ENCODE results near the gene FBXW8.

The FBXW8 gene

DNA sequence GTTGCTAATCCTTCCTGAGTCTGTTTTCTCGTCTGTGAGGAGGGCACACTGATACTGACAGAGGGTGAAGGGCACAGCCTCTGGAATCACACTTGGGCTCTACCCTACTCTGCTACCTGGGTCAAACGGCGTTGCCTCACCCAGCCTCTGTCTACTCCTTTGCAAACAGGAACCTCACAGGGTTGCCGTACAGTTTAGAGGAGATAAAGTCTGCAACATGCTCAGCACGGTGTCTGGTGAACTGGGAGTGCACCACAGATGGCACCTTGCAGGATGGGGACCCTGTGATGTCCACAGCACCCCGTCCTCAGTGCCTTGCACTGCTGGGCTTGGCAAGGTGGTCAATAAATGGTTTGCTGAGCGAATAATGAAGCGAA, 150.2 kb downstream of the FBXW8 start:
- DNase-seq, result no peak

DNA sequence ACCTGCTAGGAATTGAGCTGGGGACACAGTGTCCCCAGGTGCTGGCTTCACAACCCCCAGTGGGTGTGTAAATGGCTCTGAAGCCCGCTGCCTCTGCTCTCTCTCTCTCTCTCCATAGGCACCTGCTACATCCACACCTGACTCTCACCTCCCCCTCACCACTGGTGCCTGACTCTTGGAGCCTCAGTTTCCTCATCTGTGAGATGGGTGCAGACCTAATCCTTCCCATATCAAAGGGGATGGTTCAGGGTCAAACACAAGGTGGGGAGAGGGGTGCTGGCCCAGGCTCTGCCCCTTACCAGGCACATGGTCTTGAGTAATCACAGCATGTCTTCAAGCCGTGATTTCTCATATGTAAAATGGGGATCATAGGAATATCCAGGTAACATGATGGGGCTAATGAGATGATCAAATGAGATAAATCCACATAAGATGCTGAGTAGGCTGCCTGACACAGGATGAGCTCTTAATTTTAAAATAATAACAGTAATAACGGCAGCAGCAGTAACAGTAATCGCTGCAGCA, 150.9 kb downstream of the FBXW8 start:
- no peak for DNase-seq

DNA sequence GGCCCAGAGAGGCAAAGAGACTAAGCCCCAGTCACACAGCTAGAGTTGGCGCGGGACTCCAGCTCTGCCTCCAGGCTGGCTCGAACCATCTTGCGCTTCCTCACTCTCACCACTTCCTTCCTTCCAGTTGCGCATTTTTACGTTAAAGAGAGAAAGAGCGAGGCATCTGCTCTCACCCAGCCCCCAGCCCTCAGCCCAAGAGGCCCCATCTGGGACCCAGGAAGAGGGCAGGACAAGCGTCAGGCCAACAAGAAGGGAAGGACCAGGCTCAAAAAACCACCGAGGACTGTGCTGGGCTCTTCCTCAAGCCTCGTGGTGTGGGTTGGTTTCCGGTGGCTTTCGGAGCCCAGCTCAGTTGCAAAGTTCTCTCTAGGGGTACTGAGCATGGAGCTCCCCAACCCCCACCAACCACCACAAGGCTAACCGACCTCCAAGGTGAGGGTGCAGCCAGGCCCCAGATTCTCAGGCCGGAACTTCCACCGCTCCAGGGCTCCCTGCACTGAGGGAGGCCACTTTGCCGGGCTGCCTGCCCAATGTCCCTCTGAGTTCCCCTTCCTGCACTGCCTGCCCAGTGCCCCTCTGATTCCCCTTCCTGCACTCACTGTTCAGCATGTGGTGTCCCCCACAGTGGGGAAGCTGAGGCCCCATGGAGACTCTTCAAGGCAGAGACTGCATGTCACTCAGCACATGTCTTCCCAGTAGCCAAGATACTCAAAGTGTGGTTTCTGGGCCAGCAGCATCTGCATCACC, 152.6 kb downstream of the FBXW8 start:
- DNase-seq, result no peak

DNA sequence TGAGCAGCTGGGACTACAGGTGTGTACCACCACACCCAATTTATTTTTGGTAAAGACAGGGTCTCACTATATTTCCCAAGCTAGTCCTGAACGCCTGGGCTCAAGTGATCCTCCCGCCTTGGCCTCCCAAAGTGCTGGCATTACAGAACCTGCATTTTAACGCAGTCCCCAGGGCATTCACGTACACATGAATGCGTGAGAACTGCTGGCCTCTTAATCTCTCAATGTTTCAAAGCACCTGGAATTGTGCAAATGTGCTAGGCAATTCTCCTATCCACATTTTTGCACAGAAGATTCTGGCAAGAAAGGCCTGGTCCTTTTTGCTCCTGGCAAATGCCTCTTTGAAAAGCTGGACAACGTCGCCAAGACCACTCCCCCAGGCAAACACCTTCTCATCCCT, 153.3 kb downstream of the FBXW8 start:
- no peak for DNase-seq

DNA sequence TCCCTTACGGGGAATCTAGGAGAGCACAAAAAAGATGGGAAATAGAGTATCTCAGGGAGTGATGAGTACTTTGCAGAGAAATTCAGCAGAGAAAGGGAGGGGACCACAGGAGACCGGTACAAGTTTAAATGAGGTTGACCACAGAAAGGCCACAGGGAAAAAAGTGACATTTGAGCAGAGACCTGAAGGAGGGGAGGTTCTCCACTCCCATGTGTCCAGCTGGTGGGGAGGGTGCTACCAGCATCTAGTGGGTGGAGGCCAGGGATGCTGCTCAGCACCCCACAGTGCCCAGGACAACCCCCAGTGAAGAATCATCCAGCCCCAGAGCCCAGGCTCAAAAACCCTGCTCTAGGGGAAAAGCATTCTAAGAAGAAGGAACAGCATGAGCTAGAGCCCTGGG, 153.8 kb downstream of the FBXW8 start:
- DNase-seq, result no peak

DNA sequence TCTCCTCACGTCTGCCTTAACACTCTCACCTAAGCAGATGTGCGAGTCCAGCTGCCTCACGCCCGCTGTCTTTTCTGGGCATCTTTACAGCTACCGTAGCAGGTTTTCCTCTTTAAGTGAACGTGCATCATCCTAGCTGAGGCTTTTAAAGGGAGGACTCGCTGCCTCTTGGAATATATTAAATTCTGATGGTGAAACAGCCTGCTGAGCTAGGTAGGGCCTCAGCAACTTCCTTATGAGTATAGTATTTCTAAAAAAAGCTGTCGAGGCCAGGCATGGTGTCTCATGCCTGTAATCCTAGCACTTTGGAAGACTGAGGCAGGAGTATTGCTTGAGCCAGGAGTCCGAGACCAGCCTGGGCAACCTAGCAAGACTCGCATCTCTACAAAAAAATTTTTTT, 156.3 kb downstream of the FBXW8 start:
- no peak for DNase-seq

DNA sequence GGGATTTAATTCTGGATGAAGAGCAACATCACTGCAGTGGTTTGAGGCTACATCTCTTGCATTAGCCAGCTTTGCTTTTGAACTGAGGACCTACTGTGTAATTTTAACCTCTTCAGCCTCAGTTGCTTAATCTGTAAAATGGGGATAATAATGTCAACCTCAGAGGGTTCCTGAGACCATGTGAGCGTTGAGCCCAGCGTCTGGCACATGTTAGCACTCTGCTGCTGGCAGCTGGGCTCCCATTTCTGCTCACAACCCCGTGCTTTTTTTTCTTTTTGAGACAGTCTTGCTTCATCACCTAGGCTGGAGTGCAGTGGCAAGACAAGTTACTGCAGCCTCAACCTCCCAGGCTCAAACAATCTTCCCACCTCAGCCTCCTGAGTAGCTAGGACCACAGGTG, 156.9 kb downstream of the FBXW8 start:
- DNase-seq, result no peak

DNA sequence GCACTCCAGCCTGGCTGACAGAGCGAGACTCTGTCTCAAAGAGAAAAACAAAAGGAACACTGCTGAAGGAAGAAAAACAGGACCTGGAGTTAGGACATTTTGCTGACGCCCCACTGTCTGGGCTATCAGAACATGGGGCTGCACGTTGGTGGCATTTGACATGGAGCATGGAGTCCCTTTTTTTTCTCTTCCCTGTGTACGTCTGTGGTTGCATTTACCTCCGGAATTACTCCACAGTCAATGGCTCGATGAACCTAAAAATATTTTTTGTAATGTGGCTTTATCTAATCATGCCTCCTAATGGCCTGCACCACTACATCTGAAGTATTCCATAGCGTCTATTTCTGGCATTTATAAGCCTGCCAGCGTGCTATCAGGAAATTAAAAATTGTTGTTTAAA, 157.7 kb downstream of the FBXW8 start:
- DNase-seq, result no peak

DNA sequence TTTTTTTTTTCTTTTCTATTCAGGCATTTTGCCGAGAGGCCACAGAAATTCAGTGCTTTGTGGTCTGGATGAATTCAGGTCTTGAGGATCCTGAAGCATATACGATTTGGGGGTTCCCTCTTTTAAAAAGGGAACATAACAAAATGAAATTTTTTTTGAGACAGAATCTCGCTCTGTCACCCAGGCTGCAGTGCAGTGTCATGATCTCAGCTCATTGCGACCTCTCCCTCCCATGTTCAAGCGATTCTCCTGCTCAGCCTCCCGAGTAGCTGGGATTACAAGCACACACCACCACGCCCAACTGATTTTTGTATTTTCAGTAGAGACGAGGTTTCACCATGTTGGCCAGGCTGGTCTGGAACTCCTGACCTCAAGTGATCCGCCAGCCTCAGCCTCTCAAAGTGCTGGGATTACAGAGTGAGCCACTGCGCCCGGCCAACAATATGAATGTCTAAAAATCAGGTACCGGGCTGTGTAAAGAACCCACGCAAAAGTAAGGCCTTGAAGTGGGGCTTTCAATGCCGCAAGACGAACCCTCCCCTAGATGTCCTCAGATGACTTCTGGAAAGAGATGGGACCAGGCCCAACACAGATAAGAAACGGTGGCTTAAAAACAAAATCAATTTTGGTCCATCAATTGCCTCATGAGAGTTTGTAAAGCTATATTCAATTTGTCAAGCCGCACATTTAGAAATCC, 158.5 kb downstream of the FBXW8 start:
- DNase-seq, result no peak

DNA sequence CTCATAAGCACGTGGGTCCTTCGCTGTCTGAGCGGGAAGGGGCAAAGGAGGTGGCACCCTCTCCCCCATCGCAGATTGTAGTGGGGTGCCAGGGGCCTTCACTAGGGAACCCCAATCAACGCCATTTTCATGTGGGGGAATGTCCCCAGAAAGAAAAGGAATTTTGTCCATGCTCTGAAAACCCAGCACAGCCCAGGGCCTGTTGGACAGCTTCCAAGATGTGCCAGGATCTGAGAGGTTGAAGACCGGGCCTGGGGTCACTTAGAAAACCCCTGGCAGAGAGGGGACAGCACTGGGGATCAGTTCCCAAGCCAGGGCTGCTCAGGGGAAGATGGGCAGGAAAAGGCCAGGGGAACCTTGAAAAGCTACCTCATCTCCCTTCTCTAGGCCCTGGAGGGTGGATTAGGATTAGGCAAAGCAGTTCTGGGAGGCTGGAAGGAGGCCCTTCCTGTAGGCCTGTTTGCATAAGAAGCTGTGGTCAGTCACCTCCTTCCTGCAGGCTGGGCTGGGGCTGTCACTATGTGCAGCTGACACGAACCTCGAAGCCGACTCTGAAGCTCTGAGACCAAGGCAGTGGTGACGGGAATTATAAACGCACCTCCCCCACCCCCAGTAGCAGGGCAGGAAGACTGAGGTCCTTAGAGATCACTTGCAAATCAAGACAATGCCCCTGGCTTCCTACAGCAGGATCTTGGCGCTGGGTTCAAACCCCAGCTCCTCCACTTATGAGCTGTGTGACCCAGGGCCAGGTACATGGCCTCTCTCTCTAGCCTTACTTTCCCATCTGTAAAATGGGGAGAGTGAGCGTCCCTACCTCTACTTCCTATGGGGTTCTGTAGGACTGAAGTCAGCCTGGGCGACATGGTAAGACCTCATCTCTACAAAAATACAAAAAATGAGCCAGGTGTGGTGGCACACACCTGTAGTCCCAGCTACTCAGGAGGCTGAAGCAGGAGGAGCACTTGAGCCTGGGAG, 159.5 kb downstream of the FBXW8 start:
- DNase-seq, result no peak

DNA sequence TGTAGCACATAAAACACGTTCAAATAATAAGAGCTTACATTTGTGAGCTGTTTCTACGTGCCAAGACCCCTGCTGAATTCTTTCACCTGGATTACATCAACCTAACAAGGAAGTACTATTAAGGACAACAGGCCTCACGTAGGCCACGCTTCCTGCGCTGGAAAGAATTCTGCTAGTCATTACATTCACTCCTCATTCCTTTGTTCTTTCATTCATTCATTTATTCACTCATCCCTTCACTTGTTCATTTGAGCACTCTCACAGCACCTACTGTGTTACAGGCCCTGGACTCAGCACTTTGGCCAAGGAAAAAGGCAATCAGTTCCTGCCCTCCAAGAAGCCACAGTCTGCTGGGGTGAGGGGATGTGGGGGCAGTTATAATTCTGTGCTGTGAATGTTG, 160.3 kb downstream of the FBXW8 start:
- no peak for DNase-seq

DNA sequence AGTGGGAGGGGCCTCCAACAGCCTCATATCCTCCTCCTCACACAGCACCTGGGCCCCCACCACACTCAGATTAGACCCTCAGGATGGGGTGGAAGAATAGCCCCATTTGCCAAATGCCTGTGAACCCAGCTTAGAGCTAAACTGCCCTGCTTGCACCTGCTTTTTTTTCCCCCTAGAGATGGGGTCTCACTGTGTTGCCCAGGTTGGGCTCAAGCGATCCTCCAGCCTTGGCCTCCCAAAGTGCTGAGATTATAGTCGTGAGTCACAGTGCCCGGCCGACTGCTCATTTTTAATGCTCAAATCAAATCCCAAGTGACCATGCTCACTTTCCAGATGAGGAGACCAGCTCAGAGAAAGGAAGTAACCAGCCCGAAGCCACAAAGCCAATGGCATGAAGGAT, 161.4 kb downstream of the FBXW8 start:
- no peak for DNase-seq

DNA sequence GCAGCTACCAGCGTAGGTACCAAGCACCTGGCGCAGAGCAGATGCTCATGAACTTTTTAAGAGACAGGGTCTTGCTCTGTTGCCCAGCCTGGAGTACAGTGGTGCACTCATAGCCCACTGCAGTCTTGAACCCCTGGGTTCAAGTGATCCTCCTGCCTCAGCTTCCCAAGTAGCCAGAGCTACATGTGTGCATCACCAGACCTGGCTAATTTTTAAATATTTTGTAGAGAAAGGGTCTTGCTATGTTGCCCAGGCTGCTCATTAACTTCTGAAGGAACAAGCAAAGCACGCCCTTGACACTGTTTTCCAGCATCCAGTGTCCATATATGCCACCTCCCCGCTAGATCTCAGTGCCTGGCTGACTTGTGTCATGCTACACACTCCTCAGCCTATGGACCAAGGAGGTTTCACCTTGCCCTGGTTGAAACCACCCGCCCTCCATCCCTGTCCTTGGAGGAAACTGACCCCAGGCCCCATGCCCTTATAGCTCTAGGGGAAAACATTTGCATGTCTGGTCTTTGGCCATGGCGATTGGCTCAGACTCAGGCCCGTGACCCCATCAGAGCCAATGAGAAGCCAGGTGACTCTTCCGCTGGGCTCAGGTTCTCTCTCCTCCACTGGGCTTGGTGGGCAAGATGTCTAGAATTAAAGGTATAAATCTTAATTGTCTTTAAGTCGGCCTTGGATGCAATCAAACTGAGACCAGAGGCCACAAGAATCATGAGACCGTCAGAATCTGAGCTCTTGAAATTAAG, 162.2 kb downstream of the FBXW8 start:
- no peak for DNase-seq

DNA sequence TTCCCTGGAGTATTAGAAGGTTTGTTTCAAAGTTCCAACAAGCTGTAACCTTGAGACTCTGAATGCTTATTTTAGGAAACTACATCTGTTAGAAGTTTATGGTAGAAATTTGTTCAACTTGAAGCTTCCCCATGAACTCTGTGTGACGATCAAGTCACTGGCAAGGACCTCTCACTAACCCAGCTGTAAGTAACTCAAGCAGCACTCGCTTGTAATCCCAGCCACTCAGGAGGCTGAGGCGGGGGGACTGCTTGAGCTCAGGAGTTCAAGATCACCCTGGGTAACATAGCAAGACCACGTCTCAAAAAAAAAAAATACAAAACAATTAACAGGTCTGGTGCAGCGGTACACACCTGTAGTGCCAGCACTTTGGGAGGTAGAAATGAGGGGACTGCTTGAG, 162.9 kb downstream of the FBXW8 start:
- no peak for DNase-seq

DNA sequence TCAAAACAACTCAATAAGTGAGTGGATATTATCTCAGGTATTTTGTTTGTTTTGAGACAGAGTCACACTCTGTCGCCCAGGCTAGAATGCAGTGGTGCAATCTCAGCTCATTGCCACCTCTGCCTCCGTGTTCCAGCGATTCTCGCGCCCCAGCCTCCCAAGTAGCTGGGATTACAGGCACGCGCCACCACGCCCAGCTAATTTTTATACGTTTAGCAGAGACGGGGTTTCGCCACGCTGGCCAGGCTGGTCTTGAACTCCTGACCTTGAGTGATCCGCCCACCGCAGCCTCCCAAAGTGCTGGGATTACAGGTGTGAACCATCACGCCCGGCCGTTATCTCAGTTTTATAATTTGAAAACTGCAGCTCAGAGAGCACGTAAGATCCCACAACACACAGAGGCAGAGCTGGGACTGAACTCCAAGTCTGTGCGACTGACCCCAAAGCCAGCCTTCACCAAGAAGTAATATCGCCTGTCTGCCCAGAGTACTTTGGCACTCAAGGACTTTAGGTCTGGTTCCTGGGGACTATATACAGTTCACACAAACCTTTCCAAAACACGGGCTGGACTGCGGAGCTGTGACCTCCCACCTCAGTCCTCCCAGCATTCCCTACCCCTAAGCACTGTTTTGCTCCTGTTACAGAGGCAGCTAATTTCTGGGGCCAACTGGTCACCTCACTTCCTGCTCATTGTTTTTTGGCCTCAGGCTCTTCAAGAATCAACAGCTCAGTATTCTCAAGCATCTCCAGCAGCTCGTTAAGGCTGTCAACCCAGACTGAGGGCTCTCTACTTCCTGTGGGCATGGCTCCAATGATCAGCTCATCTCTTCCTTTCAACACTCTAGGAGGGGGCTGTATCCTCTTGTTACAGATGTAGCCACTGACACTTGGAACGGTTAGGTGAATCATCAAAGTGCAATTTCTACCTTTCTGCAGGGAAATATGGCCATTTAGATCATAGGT, 165.9 kb downstream of the FBXW8 start:
- DNase-seq, result peak; percentile 29

DNA sequence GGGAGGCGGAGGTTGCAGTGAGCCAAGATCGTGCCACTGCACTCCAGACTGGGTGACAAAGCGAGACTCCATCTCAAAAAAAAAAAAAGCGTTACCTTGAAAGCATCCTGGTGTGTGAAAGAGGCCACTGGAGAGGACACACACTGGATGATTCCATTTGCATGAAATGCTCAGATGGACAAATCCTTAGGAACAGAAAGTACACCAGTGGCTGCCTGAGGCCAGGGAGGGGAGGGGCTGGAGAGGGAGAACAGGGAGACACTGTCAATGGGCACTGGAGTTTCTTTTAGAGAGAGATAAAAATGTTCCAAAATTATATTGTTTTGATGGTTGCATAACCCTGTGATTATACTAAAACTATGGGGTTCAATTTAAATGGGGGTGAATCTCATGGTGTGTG, 168.7 kb downstream of the FBXW8 start:
- DNase-seq, result no peak

DNA sequence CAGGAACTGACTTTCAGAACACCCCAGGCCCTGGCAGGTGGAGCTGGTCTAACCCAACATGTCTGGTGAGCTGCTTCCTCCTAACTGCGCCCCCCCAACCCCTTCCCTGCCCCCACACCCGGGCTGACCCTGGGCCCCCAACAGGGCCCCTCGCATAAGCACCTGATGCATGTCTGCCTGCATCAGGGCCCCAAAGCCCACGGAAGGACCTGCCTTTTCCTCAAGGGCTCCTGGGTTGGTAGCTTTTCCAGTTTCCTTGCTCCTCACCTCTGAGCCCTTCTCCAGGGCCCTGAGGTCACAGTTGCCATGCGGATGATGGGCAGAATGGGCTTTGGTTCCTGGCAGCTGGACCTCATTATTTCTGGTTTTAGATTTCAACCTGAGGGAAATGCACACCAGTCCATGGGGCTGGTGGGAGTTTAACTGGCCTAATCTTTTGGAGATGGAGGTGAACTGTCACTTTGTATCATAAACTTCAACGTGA, 170.0 kb downstream of the FBXW8 start:
- DNase-seq, result no peak

Data from NCI-H146 (cell line).